RWPE2 (cell line): ENCODE results near the gene TADA1.

Experiments used
- ATAC-seq: fragments of 200-7000 bp; cut with Tn5 transposase; 3 replicates; pipeline ENCODE4 v1.9.1; 2021; ENCODE audit warnings: low read depth
- DNase-seq: peaks from one replicate; pipeline ENCODE4 v3.0.0-alpha.2; 2020; ENCODE audit warnings: low spot score
- H3K27ac ChIP-seq: fragments of 450-650 bp; 2 replicates; pipeline ENCODE4 v1.5.1; 2017; ENCODE audit warnings: mild to moderate bottlenecking; ENCODE audit not compliant: poor library complexity, severe bottlenecking
- H3K27me3 ChIP-seq: fragments of 250-450 bp; sonication (Bioruptor Pico); 2 replicates; pipeline ENCODE4 v1.5.1; 2021; ENCODE audit warnings: mild to moderate bottlenecking, moderate library complexity; ENCODE audit not compliant: insufficient read depth, poor library complexity, severe bottlenecking
- H3K36me3 ChIP-seq: fragments of 250-450 bp; sonication (Bioruptor Pico); 2 replicates; pipeline ENCODE4 v1.5.1; 2020; ENCODE audit warnings: low read depth, mild to moderate bottlenecking, moderate library complexity
- H3K4me1 ChIP-seq: fragments of 250-450 bp; sonication (Bioruptor Pico); 2 replicates; pipeline ENCODE4 v1.5.1; 2021; ENCODE audit warnings: mild to moderate bottlenecking, moderate library complexity; ENCODE audit not compliant: insufficient read depth, poor library complexity, severe bottlenecking
- H3K4me3 ChIP-seq: fragments of 250-450 bp; sonication (Bioruptor Pico); 2 replicates; pipeline ENCODE4 v1.5.1; 2021; ENCODE audit warnings: mild to moderate bottlenecking, moderate library complexity; ENCODE audit not compliant: severe bottlenecking
- H3K9me3 ChIP-seq: fragments of 250-450 bp; sonication (Bioruptor Pico); 2 replicates; pipeline ENCODE4 v1.5.1; 2021; ENCODE audit warnings: mild to moderate bottlenecking, moderate library complexity; ENCODE audit not compliant: severe bottlenecking
- CTCF ChIP-seq: fragments of 450-650 bp; IDR thresholded peaks from one replicate; pipeline ENCODE4 v1.5.1; 2017; ENCODE audit warnings: mild to moderate bottlenecking, moderate library complexity; ENCODE audit not compliant: poor library complexity, severe bottlenecking

TADA1 gene

DNA sequence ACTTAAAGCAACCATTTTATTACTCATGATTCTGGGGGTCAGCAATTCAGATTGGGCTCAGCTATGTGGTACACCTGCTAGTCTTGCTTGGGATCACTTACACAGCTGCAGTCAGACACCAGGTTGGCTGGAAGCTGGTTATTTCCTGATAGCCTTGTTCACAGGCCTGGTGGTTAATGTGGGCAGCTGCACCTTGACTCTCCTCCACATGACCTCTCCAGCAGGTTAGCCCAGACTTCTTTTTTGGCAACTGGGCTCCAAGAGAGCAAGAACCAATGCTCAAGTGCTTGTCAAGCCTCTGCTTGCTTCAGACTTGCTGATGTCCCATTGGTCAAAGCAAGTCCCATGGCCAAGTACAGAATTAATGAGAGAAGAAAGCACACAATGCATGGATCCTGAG lies 48.6 kb downstream of the TADA1 start:
- no peak for TF ChIP-seq CTCF
- Histone ChIP-seq H3K9me3 (peaks cover 3% of the 10 kb centered on the region), H3K4me1 (no peaks in the 10 kb centered on the region), H3K4me3 (no peak overlapping the region), H3K36me3 (no peaks in the 10 kb centered on the region), H3K27ac (no peak overlapping the region), H3K27me3 (no peaks in the 10 kb centered on the region)
- no peak for DNase-seq
- no peak for ATAC-seq

DNA sequence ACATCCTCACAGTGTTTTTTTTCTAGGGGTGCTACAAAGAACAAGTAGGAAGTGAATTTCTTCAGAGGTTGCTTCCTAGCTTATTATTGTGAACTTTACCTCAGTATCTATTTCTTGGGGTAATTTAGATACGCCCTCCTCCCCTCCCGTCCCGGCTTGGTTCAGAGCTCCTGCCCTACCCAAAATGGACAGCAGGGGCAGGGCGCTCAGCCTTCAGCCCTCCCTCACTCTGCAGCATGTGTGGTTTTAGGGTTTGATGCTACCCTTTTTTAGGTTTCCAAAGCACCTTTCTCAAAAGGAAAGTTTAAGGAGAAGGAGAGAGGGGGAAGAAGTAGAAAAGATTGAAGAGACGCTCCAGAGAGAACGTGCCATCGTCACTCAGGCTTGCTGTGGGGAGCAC lies 53.7 kb downstream of the TADA1 start:
- 0 out of 3 replicates have a peak, but pooled peaks have one; percentile 40 for ATAC-seq
- DNase-seq, result no peak
- Histone ChIP-seq H3K27me3 (no peaks in the 10 kb centered on the region), H3K9me3 (no peaks in the 10 kb centered on the region), H3K4me3 (no peak overlapping the region), H3K4me1 (no peaks in the 10 kb centered on the region), H3K27ac (no peak overlapping the region), H3K36me3 (no peaks in the 10 kb centered on the region)
- no peak for TF ChIP-seq CTCF

GRCh38 chr1:166819974-166820373 lies 56.1 kb downstream of the TADA1 start:
- H3K36me3 ChIP-seq, result no peaks in the 10 kb centered on the region
- ATAC-seq (no peak), DNase-seq (no peak)
- H3K4me1 ChIP-seq, result no peaks in the 10 kb centered on the region
- H3K9me3 ChIP-seq, result no peaks in the 10 kb centered on the region
- H3K27ac ChIP-seq, result no peak overlapping the region
- TF ChIP-seq CTCF, result no peak
- H3K4me3 ChIP-seq, result no peak overlapping the region
- no peaks in the 10 kb centered on the region for H3K27me3 ChIP-seq

DNA sequence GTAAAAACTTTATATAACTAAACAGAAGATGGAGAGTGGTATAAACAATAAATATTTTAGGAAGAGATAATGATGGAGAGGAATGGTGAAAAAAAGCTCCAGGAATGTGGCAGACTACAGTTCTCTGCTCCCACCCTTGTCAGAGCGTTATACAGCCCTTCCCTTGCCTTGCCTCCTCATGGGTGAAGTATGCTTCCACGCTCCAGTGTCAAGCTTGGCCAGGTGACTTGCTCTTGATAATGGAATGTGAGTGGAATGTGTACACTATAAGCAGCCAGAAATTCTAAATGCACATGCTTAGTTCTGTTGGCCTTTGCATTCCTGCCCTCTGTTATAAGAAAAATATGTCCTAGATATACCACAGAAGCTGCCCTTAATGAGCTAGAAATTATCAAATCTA lies 61.5 kb downstream of the TADA1 start:
- Histone ChIP-seq H3K36me3 (no peaks in the 10 kb centered on the region), H3K9me3 (no peaks in the 10 kb centered on the region), H3K27me3 (no peaks in the 10 kb centered on the region), H3K27ac (no peak overlapping the region), H3K4me1 (no peaks in the 10 kb centered on the region), H3K4me3 (no peak overlapping the region)
- ATAC-seq (peak; percentile 42; the same call in 2 of the 3 replicates), DNase-seq (no peak)
- TF ChIP-seq CTCF, result no peak

GRCh38 chr1:166813508-166814223 lies 62.4 kb downstream of the TADA1 start:
- Histone ChIP-seq H3K27ac (no peak overlapping the region), H3K27me3 (no peaks in the 10 kb centered on the region), H3K4me1 (no peaks in the 10 kb centered on the region), H3K4me3 (no peak overlapping the region), H3K36me3 (no peaks in the 10 kb centered on the region), H3K9me3 (no peaks in the 10 kb centered on the region)
- ATAC-seq, result no peak
- DNase-seq, result no peak
- TF ChIP-seq CTCF, result no peak
